Measurements from ENCODE around the gene TAS2R39. TPM values are rescaled to one million over a fixed set of nuclear protein-coding genes. Genes with fewer than 3 reads are reported as not detected.

The TAS2R39 gene
- polyA plus RNA-seq, 1 donor, result not detected

DNA sequence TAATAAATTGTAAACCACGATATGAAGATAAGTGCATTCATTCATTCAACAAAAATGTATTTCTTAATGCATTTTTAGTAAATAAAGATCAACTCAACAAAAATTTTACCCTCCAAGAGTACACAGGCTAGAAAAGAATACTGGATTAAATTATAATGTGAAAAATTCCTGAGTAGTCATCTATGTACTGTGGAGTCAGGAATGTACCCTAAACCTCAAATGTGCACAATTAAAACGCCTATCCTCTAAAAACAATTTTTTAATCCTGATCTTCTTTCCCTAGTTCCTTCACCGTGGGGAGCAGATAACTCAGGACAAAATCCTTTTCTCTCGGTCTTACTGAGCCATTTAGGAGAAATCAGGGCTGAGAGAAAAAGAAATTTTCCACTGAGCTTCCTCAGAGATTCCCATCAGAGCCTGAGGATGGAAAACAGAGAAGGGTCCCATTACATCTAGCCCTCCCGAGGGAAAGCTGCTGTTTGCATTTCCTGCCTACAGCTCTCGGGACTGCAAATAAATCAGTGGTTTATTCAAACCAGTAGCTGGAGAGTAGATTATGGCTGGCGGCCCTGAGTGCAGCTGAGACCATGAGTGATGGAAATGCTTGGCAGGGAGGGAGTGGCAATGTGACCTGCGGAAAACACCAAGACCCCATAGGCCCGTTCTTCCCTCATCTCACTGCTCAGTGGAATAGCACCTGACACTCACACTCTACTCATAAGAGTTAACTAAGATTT, 46.0 kb downstream of the TAS2R39 start:
- DNase-seq, result peak in 1 of 2 donors; percentile 6
- H3K4me1 ChIP-seq (ENCODE audit: control insufficient read depth, insufficient read depth, low read length), result no peaks in the 10 kb centered on the region
- no peak overlapping the region for H3K27ac ChIP-seq (ENCODE audit: low read length)
- 60% methylated on average over 2 of the region's 9 CpGs for WGBS (ENCODE audit: insufficient coverage, low lambda C conversion rate)
- H3K36me3 ChIP-seq (ENCODE audit: control insufficient read depth, insufficient read depth, low read length), result no peaks in the 10 kb centered on the region
- H3K9me3 ChIP-seq (ENCODE audit: control insufficient read depth, low read depth, low read length), result peaks cover 8% of the 10 kb centered on the region
- H3K4me3 ChIP-seq (ENCODE audit: low read length), result no peak overlapping the region
- no peaks in the 10 kb centered on the region for H3K27me3 ChIP-seq (ENCODE audit: control insufficient read depth, insufficient read depth, low read length)

DNA sequence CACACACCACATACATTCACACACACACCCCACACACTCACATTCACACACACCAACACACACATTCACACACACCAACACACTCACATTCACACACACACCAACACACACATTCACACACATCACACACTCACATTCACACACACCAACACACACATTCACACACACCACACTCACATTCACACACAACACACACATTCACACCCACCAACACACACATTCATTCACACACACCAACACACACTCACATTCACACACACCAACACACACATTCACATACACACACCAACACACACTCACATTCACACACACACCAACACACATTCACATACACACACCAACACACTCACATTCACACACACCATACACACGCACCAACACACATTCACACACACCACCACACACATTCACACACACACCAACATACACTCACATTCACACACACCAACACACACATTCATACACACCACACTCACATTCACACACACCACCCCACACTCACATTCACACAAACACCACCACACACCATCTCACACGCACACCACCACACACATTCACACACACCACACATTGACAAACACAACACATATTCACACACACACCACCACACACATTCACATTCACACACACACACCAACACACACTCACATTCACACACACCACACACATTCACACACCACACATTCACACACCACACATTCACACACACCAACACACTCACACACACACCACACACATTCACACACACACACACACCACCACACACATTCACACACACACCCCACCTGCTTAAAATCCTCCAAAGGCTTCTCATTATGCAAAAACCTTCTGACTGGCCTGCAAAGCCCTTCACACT, 47.6 kb downstream of the TAS2R39 start:
- no peak overlapping the region for H3K4me3 ChIP-seq (ENCODE audit: low read length)
- H3K27ac ChIP-seq (ENCODE audit: low read length), result no peak overlapping the region
- no peak for DNase-seq
- WGBS (ENCODE audit: insufficient coverage, low lambda C conversion rate), result no CpG with 5 or more reads among the region's 2 CpGs
- H3K4me1 ChIP-seq (ENCODE audit: control insufficient read depth, insufficient read depth, low read length), result no peaks in the 10 kb centered on the region
- no peaks in the 10 kb centered on the region for H3K36me3 ChIP-seq (ENCODE audit: control insufficient read depth, insufficient read depth, low read length)
- H3K9me3 ChIP-seq (ENCODE audit: control insufficient read depth, low read depth, low read length), result peaks cover 8% of the 10 kb centered on the region
- no peaks in the 10 kb centered on the region for H3K27me3 ChIP-seq (ENCODE audit: control insufficient read depth, insufficient read depth, low read length)

Other genes starting within 250 kb of the TAS2R39 start
- 0.73 TPM for gene TRPV5, start 249.7 kb upstream of the TAS2R39 start, polyA plus RNA-seq
- gene LLCFC1, start 243.9 kb upstream of the TAS2R39 start, polyA plus RNA-seq, result 6.6 TPM
- 181 TPM for gene KEL, start 221.1 kb upstream of the TAS2R39 start, polyA plus RNA-seq
- not detected for gene OR9A2, start 156.3 kb upstream of the TAS2R39 start, polyA plus RNA-seq
- not detected for gene OR6V1, start 131.1 kb upstream of the TAS2R39 start, polyA plus RNA-seq
- gene PIP, start 51.3 kb upstream of the TAS2R39 start, polyA plus RNA-seq, result not detected
- not detected for gene TAS2R40, start 38.6 kb downstream of the TAS2R39 start, polyA plus RNA-seq
- 325 TPM for gene GSTK1, start 80.0 kb downstream of the TAS2R39 start, polyA plus RNA-seq
- gene TMEM139, start 101.5 kb downstream of the TAS2R39 start, polyA plus RNA-seq, result 36.2 TPM
- 29.4 TPM for gene CASP2, start 104.9 kb downstream of the TAS2R39 start, polyA plus RNA-seq
- gene CLCN1, start 132.7 kb downstream of the TAS2R39 start, polyA plus RNA-seq, result 1.6 TPM
- 5.8 TPM for gene FAM131B, start 179.3 kb downstream of the TAS2R39 start, polyA plus RNA-seq
- gene ZYX, start 197.9 kb downstream of the TAS2R39 start, polyA plus RNA-seq, result 104 TPM
- 42.5 TPM for gene EPHA1, start 225.4 kb downstream of the TAS2R39 start, polyA plus RNA-seq